Measurements from ENCODE around the gene TMEM59L.
A peak's percentile ranks its signal among the peaks of the same experiment; 100 is the strongest.

DNA sequence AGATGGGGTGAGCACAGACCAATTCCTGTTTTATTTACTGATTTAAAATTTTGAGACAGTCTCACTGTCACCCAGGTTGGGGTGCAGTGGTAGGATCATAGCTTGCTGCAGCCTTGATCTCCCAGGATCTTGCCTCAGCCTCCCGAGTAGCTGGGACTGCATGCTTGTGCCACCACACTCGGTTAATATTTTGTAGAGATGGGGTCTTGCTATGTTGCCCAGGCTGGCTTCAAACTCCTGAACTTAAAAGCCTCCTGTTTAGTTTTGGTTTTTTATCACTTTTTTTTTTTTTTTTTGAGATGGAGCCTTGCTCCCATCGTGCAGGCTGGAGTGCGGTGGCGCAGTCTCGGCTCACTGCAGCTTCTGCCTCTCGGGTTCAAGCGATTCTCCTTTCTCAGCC is 36.3 kb upstream of the TMEM59L start:
- TF ChIP-seq POLR2A (IDR thresholded peaks at IDR 0.05; ENCODE audit: low read length) (peak; percentile 1), GATA1 (IDR thresholded peaks at IDR 0.05; ENCODE audit: low read depth, low read length) (no peak)

Data from erythroblast (primary cell).